Lung (tissue), 12 donors: ENCODE measurements around the gene TMEM44. TPM values are rescaled to one million over a fixed set of nuclear protein-coding genes. Genes with fewer than 3 reads are reported as not detected.
A peak's percentile ranks its signal among the peaks of the same experiment; 100 is the strongest.

Source experiments
- ATAC-seq: fragments of 200-7000 bp; cut with Tn5 transposase; one replicate; pipeline ENCODE4 v1.9.1; 2020; ENCODE audit warnings: moderate number of reproducible peaks; ENCODE audit not compliant: insufficient read depth, low FRiP score
- DNase-seq, 3 donors: peaks; one replicate each; pipeline ENCODE4 v3.0.0-alpha.2; 2013 to 2017
- H3K27ac ChIP-seq, 2 donors: one replicate each; pipeline ENCODE4 v1.5.1; 2013; ENCODE audit warnings: mild to moderate bottlenecking in 2 of 2, moderate library complexity in 2 of 2, control low read depth in 1 of 2, inconsistent platforms in 1 of 2, low read depth in 1 of 2, low read length in 1 of 2
- H3K27me3 ChIP-seq, 3 donors: one replicate each; pipeline ENCODE4 v1.5.1; 2013; ENCODE audit warnings: low read length in 2 of 3; ENCODE audit not compliant: control insufficient read depth in 3 of 3, insufficient read depth in 3 of 3
- H3K36me3 ChIP-seq, 4 donors: one replicate each; pipeline ENCODE4 v1.5.1; 2013; ENCODE audit warnings: low read length in 4 of 4, mild to moderate bottlenecking in 1 of 4, moderate library complexity in 1 of 4; ENCODE audit not compliant: control insufficient read depth in 4 of 4, insufficient read depth in 4 of 4
- H3K4me1 ChIP-seq, 5 donors: one replicate each; pipeline ENCODE4 v1.5.1; 2013; ENCODE audit warnings: low read length in 5 of 5, mild to moderate bottlenecking in 2 of 5, moderate library complexity in 1 of 5; ENCODE audit not compliant: control insufficient read depth in 5 of 5, insufficient read depth in 5 of 5
- H3K4me3 ChIP-seq: one replicate; pipeline ENCODE4 v1.5.1; 2013; ENCODE audit warnings: mild to moderate bottlenecking, control low read depth, moderate library complexity
- H3K9ac ChIP-seq, 2 donors: one replicate each; pipeline ENCODE4 v1.5.1; 2013; ENCODE audit warnings: low read length in 2 of 2, control low read depth in 1 of 2; ENCODE audit not compliant: insufficient read depth in 1 of 2
- H3K9me3 ChIP-seq, 4 donors: one replicate each; pipeline ENCODE4 v1.5.1; 2013; ENCODE audit warnings: low read length in 3 of 4, mild to moderate bottlenecking in 1 of 4, moderate library complexity in 1 of 4; ENCODE audit not compliant: control insufficient read depth in 4 of 4, insufficient read depth in 3 of 4
- CTCF ChIP-seq: IDR thresholded peaks from 2 replicates; pipeline ENCODE4 v1.5.1; 2012; ENCODE audit warnings: mild to moderate bottlenecking; ENCODE audit errors: control extremely low read depth, extremely low read depth
- whole genome bisulfite sequencing, 2 donors: extraction: QIAGEN DNeasy Blood & Tissue Kit; methylation state at CpG; one replicate each; pipeline ENCODE4 v1.1.7; 2013; 5-methylcytosine and 5-hydroxymethylcytosine counted together
- polyA plus RNA-seq, 2 donors: library from polyadenylated mRNA; stranded (reverse); fragments of 200-250 nt; gene quantifications; one replicate each; pipeline ENCODE4 v1.2.1, GENCODE V29; 2013
- total RNA-seq, 2 donors: library from RNA; depleted of rRNA in 1 of 2; stranded (reverse); fragments of >200 nt in 1 of 2; gene quantifications; one replicate each; pipeline ENCODE4 v1.2.1, GENCODE V29; 2014 to 2021
- donor health status: control.
- donor health status: control.
- donor health status: Bipolar disorder and iron deficiency.
- donor health status: healthy.
- donor health status: DM: yes; HTN: yes; CAD: no.

Gene TMEM44
- total and polyA plus RNA-seq, 4 donors = 10.4 to 23.5 (median 17.1) TPM

- peaks cover 11 to 24% (median 15%) of the 10 kb centered on the region in 4 donors for H3K36me3 ChIP-seq
- 74 to 85% methylated on average over 7 of the region's 7 CpGs for WGBS, 2 donors
Observed at GRCh38 chr3:194664857-194665256, 31.6 kb upstream of the TMEM44 start.

GRCh38 chr3:194661946-194662345 lies 28.7 kb upstream of the TMEM44 start:
- no peaks in the 10 kb centered on the region for H3K9me3 ChIP-seq
- no peaks in the 10 kb centered on the region for H3K27me3 ChIP-seq
- ATAC-seq = no peak
- peaks cover 0 to 11% (median 2%) of the 10 kb centered on the region in 5 donors for H3K4me1 ChIP-seq
- 50 to 65% methylated on average over 6 of the region's 6 CpGs for WGBS, 2 donors
- peak overlapping the region in 1 of 2 donors; percentile 73 for H3K27ac ChIP-seq
- TF ChIP-seq CTCF = no peak
- DNase-seq = no peak
- H3K36me3 ChIP-seq = peaks cover 19 to 26% (median 24%) of the 10 kb centered on the region in 4 donors
- no peak overlapping the region for H3K9ac ChIP-seq
- H3K4me3 ChIP-seq = no peak overlapping the region

More at GRCh38 chr3:194664857-194665256, 31.6 kb upstream of the TMEM44 start:
- Histone ChIP-seq H3K9ac (no peak overlapping the region), H3K4me1 (peaks cover 0 to 11% (median 0%) of the 10 kb centered on the region in 5 donors), H3K9me3 (no peaks in the 10 kb centered on the region), H3K4me3 (no peak overlapping the region), H3K27ac (no peak overlapping the region), H3K27me3 (no peaks in the 10 kb centered on the region)
- ATAC-seq (no peak), DNase-seq (no peak)
- no peak for TF ChIP-seq CTCF

- no peak overlapping the region for H3K9ac ChIP-seq
- peak; percentile 32 to 61 (median 49) for DNase-seq
- peaks cover 0 to 11% (median 2%) of the 10 kb centered on the region in 5 donors for H3K4me1 ChIP-seq
- H3K9me3 ChIP-seq = no peaks in the 10 kb centered on the region
- peaks cover 19 to 26% (median 23%) of the 10 kb centered on the region in 4 donors for H3K36me3 ChIP-seq
- H3K4me3 ChIP-seq = no peak overlapping the region
- no peaks in the 10 kb centered on the region for H3K27me3 ChIP-seq
- 20 to 42% methylated on average over 3 of the region's 3 CpGs for WGBS, 2 donors
- no peak for ATAC-seq
- H3K27ac ChIP-seq = no peak overlapping the region
- TF ChIP-seq CTCF = no peak
Observed at GRCh38 chr3:194661374-194661773, 28.2 kb upstream of the TMEM44 start.

- 79 to 85% methylated on average over 7 of the region's 7 CpGs for WGBS, 2 donors
- Histone ChIP-seq H3K4me1 (peaks cover 0 to 11% (median 2%) of the 10 kb centered on the region in 5 donors), H3K36me3 (peaks cover 12 to 19% (median 15%) of the 10 kb centered on the region in 4 donors), H3K9me3 (no peaks in the 10 kb centered on the region), H3K4me3 (no peak overlapping the region), H3K9ac (no peak overlapping the region), H3K27me3 (no peaks in the 10 kb centered on the region), H3K27ac (peak overlapping the region in 1 of 2 donors; percentile 10)
- DNase-seq (no peak), ATAC-seq (no peak)
- no peak for TF ChIP-seq CTCF
Observed at GRCh38 chr3:194659778-194660177, 26.6 kb upstream of the TMEM44 start.
